Liver (tissue), 9 donors: Measurements from ENCODE around the gene MYO5C. TPM values are rescaled to one million over a fixed set of nuclear protein-coding genes. Genes with fewer than 3 reads are reported as not detected.
A peak's percentile ranks its signal among the peaks of the same experiment; 100 is the strongest.
"Not testable (repeated sequence)": the region's sequence is repeated elsewhere in the genome, so short reads cannot be mapped to it uniquely, and the experiment has no call there.

Source experiments
- DNase-seq: peaks from one replicate; pipeline ENCODE4 v3.0.0-alpha.2; 2017; ENCODE audit warnings: low spot score
- H3K27ac ChIP-seq, 2 donors: one replicate each; pipeline ENCODE4 v1.7.0; 2013; ENCODE audit warnings: inconsistent platforms in 2 of 2, low read length in 2 of 2, control low read depth in 1 of 2, low read depth in 1 of 2, mild to moderate bottlenecking in 1 of 2
- H3K27me3 ChIP-seq, 4 donors: one replicate each; pipeline versions ENCODE4 v1.6.1 to v1.7.0; 2013; ENCODE audit warnings: low read length in 3 of 4, inconsistent platforms in 1 of 4, mild to moderate bottlenecking in 1 of 4, moderate library complexity in 1 of 4; ENCODE audit not compliant: control insufficient read depth in 4 of 4, insufficient read depth in 4 of 4
- H3K36me3 ChIP-seq, 4 donors: one replicate each; pipeline versions ENCODE4 v1.6.1 to v1.7.0; 2013; ENCODE audit warnings: low read length in 3 of 4, mild to moderate bottlenecking in 3 of 4, low read depth in 1 of 4, moderate library complexity in 1 of 4; ENCODE audit not compliant: control insufficient read depth in 4 of 4, insufficient read depth in 3 of 4
- H3K4me1 ChIP-seq, 4 donors: one replicate each; pipeline versions ENCODE4 v1.6.1 to v1.7.0; 2013; ENCODE audit warnings: low read length in 3 of 4, mild to moderate bottlenecking in 3 of 4, moderate library complexity in 1 of 4; ENCODE audit not compliant: control insufficient read depth in 4 of 4, insufficient read depth in 4 of 4
- H3K4me3 ChIP-seq, 3 donors: one replicate each; pipeline versions ENCODE4 v1.6.1 to v1.7.0; 2013; ENCODE audit warnings: low read length in 3 of 3, control low read depth in 1 of 3, low read depth in 1 of 3, mild to moderate bottlenecking in 1 of 3
- H3K9ac ChIP-seq, 2 donors: one replicate each; pipeline ENCODE4 v1.7.0; 2013; ENCODE audit warnings: low read length in 2 of 2, mild to moderate bottlenecking in 2 of 2, moderate library complexity in 2 of 2, control low read depth in 1 of 2, low read depth in 1 of 2
- H3K9me3 ChIP-seq, 4 donors: one replicate each; pipeline versions ENCODE4 v1.6.1 to v1.7.0; 2013; ENCODE audit warnings: low read length in 3 of 4; ENCODE audit not compliant: control insufficient read depth in 4 of 4
- EGR1 ChIP-seq, 2 donors: IDR thresholded peaks; 2 replicates each; pipeline ENCODE4 v1.6.1; 2016 to 2018; ENCODE audit warnings: antibody characterized with exemption in 2 of 2, low read depth in 2 of 2
- FOXA1 ChIP-seq: IDR thresholded peaks from 2 replicates; pipeline ENCODE4 v1.6.1; 2016; ENCODE audit warnings: antibody characterized with exemption
- FOXA2 ChIP-seq: IDR thresholded peaks from 2 replicates; pipeline ENCODE4 v1.6.1; 2016; ENCODE audit warnings: antibody characterized with exemption
- GABPA ChIP-seq, 2 donors: IDR thresholded peaks in 1 of 2; conservative IDR thresholded peaks in 1 of 2; 2 replicates each; pipeline ENCODE4 v1.6.1; 2016; ENCODE audit warnings: antibody characterized with exemption in 2 of 2, mild to moderate bottlenecking in 1 of 2, moderate library complexity in 1 of 2
- HNF4A ChIP-seq, 2 donors: conservative IDR thresholded peaks; 2 replicates each; pipeline ENCODE4 v1.6.1; 2016; ENCODE audit warnings: antibody characterized with exemption in 2 of 2, mild to moderate bottlenecking in 2 of 2
- HNF4G ChIP-seq: IDR thresholded peaks from 2 replicates; pipeline ENCODE4 v1.6.1; 2016; ENCODE audit warnings: antibody characterized with exemption
- JUND ChIP-seq, 2 donors: IDR thresholded peaks; 2 replicates each; pipeline ENCODE4 v1.6.1; 2016; ENCODE audit warnings: antibody characterized with exemption in 2 of 2
- SP1 ChIP-seq: IDR thresholded peaks from 2 replicates; pipeline ENCODE4 v1.6.1; 2018; ENCODE audit warnings: antibody characterized with exemption, mild to moderate bottlenecking
- TAF1 ChIP-seq: conservative IDR thresholded peaks from 2 replicates; pipeline ENCODE4 v1.6.1; 2016; ENCODE audit warnings: antibody characterized with exemption, mild to moderate bottlenecking
- YY1 ChIP-seq: IDR thresholded peaks from 2 replicates; pipeline ENCODE4 v1.6.1; 2016; ENCODE audit warnings: antibody characterized with exemption, mild to moderate bottlenecking
- WGBS: extraction: QIAGEN DNeasy Blood & Tissue Kit; methylation state at CpG from one replicate; pipeline ENCODE4 v1.1.7; 2013; 5-methylcytosine and 5-hydroxymethylcytosine counted together
- polyA plus RNA-seq, 2 donors: library from polyadenylated mRNA; stranded (reverse) in 1 of 2; unstranded in 1 of 2; fragments of 200-250 nt in 1 of 2; fragments of >200 nt in 1 of 2; fragmentation: Nextera tagmentation in 1 of 2; extraction: Ambion mirVana in 1 of 2; gene quantifications; one replicate each; pipeline versions ENCODE4 v1.2.1 to v1.2.3, GENCODE V29; 2013 to 2015
- total RNA-seq, 2 donors: library from RNA; depleted of rRNA; stranded (reverse); fragments of >200 nt; gene quantifications; one replicate each; pipeline ENCODE4 v1.2.3, GENCODE V29; 2014
- TF ChIP-seq, protein P1 (sequence below): IDR thresholded peaks from 2 replicates; pipeline ENCODE4 v1.6.1; 2016; ENCODE audit warnings: antibody characterized with exemption, mild to moderate bottlenecking
- TF ChIP-seq, protein P2 (sequence below): fragments of 150-350 bp; IDR thresholded peaks from 2 replicates; pipeline ENCODE4 v1.5.1; 2017; ENCODE audit warnings: improper control_type of control experiment, low read depth, low read length; ENCODE audit not compliant: missing input control
- donor health status: healthy.
- donor health status: healthy.
- donor health status: healthy.
- donor health status: healthy.
- donor health status: healthy.

Gene MYO5C
- total and polyA plus RNA-seq, 4 donors = 1.9 to 8.6 (median 3.0) TPM

GRCh38 chr15:52287114-52287513 is 8.5 kb downstream of the MYO5C start:
- Histone ChIP-seq H3K4me3 (no peak overlapping the region), H3K9me3 (no peaks in the 10 kb centered on the region), H3K4me1 (peaks cover 3 to 23% (median 14%) of the 10 kb centered on the region in 4 donors), H3K36me3 (no peaks in the 10 kb centered on the region), H3K9ac (no peak overlapping the region), H3K27ac (no peak overlapping the region), H3K27me3 (no peaks in the 10 kb centered on the region)
- DNase-seq = peak; percentile 20
- 90% methylated on average over 7 of the region's 7 CpGs for WGBS
- TF ChIP-seq GABPA (IDR thresholded peaks at IDR 0.05 in 1 of 2, conservative IDR thresholded peaks at IDR 0.05 in 1 of 2) (no peak), HNF4G (no peak), SP1 (no peak), FOXA2 (no peak), HNF4A (conservative IDR thresholded peaks at IDR 0.05) (no peak), FOXA1 (no peak), EGR1 (IDR thresholded peaks at IDR 0.05; ENCODE audit: low read depth in 2 of 2) (no peak)
- TF ChIP-seq, protein P1, sequence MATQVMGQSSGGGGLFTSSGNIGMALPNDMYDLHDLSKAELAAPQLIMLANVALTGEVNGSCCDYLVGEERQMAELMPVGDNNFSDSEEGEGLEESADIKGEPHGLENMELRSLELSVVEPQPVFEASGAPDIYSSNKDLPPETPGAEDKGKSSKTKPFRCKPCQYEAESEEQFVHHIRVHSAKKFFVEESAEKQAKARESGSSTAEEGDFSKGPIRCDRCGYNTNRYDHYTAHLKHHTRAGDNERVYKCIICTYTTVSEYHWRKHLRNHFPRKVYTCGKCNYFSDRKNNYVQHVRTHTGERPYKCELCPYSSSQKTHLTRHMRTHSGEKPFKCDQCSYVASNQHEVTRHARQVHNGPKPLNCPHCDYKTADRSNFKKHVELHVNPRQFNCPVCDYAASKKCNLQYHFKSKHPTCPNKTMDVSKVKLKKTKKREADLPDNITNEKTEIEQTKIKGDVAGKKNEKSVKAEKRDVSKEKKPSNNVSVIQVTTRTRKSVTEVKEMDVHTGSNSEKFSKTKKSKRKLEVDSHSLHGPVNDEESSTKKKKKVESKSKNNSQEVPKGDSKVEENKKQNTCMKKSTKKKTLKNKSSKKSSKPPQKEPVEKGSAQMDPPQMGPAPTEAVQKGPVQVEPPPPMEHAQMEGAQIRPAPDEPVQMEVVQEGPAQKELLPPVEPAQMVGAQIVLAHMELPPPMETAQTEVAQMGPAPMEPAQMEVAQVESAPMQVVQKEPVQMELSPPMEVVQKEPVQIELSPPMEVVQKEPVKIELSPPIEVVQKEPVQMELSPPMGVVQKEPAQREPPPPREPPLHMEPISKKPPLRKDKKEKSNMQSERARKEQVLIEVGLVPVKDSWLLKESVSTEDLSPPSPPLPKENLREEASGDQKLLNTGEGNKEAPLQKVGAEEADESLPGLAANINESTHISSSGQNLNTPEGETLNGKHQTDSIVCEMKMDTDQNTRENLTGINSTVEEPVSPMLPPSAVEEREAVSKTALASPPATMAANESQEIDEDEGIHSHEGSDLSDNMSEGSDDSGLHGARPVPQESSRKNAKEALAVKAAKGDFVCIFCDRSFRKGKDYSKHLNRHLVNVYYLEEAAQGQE = no peak

GRCh38 chr15:52285941-52286340 is 9.7 kb downstream of the MYO5C start:
- H3K27me3 ChIP-seq, H3K36me3 ChIP-seq, H3K9me3 ChIP-seq, H3K4me3 ChIP-seq, H3K27ac ChIP-seq, H3K9ac ChIP-seq: not testable (repeated sequence)
- DNase-seq = peak; percentile 9
- peaks cover 6 to 33% (median 22%) of the 10 kb centered on the region in 4 donors for H3K4me1 ChIP-seq
- 95% methylated on average over 31 of the region's 34 CpGs for WGBS

DNA sequence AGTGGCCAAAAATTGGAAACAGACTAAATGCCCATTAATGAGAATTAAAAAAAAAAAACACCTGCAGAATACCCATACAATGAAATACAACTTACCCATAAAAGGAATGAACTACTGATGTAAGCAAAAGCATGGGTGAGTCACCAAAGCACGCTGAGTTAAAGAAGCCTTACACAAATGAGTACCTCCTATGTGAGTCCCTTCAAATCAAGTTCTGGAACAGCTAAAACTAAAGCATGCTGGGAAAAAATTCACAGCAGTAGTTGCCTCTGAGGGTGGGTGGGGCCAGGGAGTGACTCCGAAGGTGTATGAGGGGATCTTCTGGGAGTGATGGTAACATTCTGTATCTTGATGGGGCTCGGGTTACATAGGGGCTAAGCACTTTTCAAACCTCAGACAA is 11.4 kb downstream of the MYO5C start:
- TF ChIP-seq TAF1 (no peak), JUND (IDR thresholded peaks at IDR 0.05) (no peak), YY1 (no peak)
- TF ChIP-seq, protein P2, sequence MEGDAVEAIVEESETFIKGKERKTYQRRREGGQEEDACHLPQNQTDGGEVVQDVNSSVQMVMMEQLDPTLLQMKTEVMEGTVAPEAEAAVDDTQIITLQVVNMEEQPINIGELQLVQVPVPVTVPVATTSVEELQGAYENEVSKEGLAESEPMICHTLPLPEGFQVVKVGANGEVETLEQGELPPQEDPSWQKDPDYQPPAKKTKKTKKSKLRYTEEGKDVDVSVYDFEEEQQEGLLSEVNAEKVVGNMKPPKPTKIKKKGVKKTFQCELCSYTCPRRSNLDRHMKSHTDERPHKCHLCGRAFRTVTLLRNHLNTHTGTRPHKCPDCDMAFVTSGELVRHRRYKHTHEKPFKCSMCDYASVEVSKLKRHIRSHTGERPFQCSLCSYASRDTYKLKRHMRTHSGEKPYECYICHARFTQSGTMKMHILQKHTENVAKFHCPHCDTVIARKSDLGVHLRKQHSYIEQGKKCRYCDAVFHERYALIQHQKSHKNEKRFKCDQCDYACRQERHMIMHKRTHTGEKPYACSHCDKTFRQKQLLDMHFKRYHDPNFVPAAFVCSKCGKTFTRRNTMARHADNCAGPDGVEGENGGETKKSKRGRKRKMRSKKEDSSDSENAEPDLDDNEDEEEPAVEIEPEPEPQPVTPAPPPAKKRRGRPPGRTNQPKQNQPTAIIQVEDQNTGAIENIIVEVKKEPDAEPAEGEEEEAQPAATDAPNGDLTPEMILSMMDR = no peak
- 92% methylated on average over 3 of the region's 3 CpGs for WGBS
- no peak overlapping the region for H3K27ac ChIP-seq
- H3K9ac ChIP-seq = no peak overlapping the region
- no peaks in the 10 kb centered on the region for H3K36me3 ChIP-seq
- H3K9me3 ChIP-seq = no peaks in the 10 kb centered on the region
- H3K4me1 ChIP-seq = peaks cover 6 to 34% (median 25%) of the 10 kb centered on the region in 4 donors
- no peaks in the 10 kb centered on the region for H3K27me3 ChIP-seq
- no peak overlapping the region for H3K4me3 ChIP-seq
- DNase-seq = peak; percentile 10
